OCI-LY1 (cell line): ENCODE results near the gene DLX3.

ENCODE experiments used
- H2AFZ ChIP-seq: fragments of 200-600 bp; sonication (generic), shearing (Covaris generic); 2 replicates; pipeline ENCODE4 v1.6.0; 2014; ENCODE audit warnings: antibody characterized with exemption, mild to moderate bottlenecking, low read length
- H3F3A ChIP-seq: fragments of 200-600 bp; sonication (generic), shearing (Covaris generic); 2 replicates; pipeline ENCODE4 v1.6.0; 2014; ENCODE audit warnings: mild to moderate bottlenecking, antibody characterized with exemption, low read length, moderate library complexity; ENCODE audit not compliant: insufficient read depth
- H3K27ac ChIP-seq: fragments of 200-600 bp; sonication (generic); 2 replicates; pipeline ENCODE4 v1.5.1; 2014; ENCODE audit warnings: low read length, mixed run types, mild to moderate bottlenecking, low read depth; ENCODE audit not compliant: poor library complexity, severe bottlenecking
- H3K27me3 ChIP-seq: fragments of 200-600 bp; sonication (generic); 2 replicates; pipeline ENCODE4 v1.6.0; 2014; ENCODE audit warnings: antibody characterized with exemption, mild to moderate bottlenecking, low read length, moderate library complexity; ENCODE audit not compliant: insufficient read depth
- H3K36me3 ChIP-seq: fragments of 200-600 bp; sonication (generic); 2 replicates; pipeline ENCODE4 v1.6.1; 2014; ENCODE audit warnings: mild to moderate bottlenecking, antibody characterized with exemption, low read length, moderate library complexity, mixed read lengths; ENCODE audit not compliant: insufficient read depth
- H3K4me1 ChIP-seq: fragments of 200-600 bp; sonication (generic); 2 replicates; pipeline ENCODE4 v1.5.1; 2014; ENCODE audit warnings: mild to moderate bottlenecking, low read length, moderate library complexity; ENCODE audit not compliant: insufficient read depth, severe bottlenecking
- H3K4me2 ChIP-seq: fragments of 200-600 bp; sonication (generic), shearing (Covaris generic); 2 replicates; pipeline ENCODE4 v1.6.1; 2014; ENCODE audit warnings: low read length
- H3K4me3 ChIP-seq: fragments of 200-600 bp; sonication (generic); 2 replicates; pipeline ENCODE4 v1.5.1; 2014; ENCODE audit warnings: low read length, low read depth, mild to moderate bottlenecking, mixed read lengths; ENCODE audit not compliant: poor library complexity, severe bottlenecking
- H3K79me2 ChIP-seq: fragments of 200-600 bp; shearing (Covaris generic); 2 replicates; pipeline ENCODE4 v1.6.1; 2016; ENCODE audit warnings: mixed run types, low read length, mixed read lengths; ENCODE audit not compliant: insufficient read depth
- H3K9ac ChIP-seq: fragments of 200-600 bp; sonication (generic), shearing (Covaris generic); 2 replicates; pipeline ENCODE4 v1.6.1; 2014; ENCODE audit warnings: mild to moderate bottlenecking, low read length, mixed read lengths
- H3K9me2 ChIP-seq: fragments of 200-600 bp; sonication (generic), shearing (Covaris generic); 2 replicates; pipeline ENCODE4 v1.6.1; 2014; ENCODE audit warnings: low read depth, mild to moderate bottlenecking, low read length, mixed read lengths
- H3K9me3 ChIP-seq: fragments of 200-600 bp; shearing (Covaris generic); 2 replicates; pipeline ENCODE4 v1.6.1; 2014; ENCODE audit warnings: low read length, mixed read lengths
- H4K20me1 ChIP-seq: fragments of 200-600 bp; sonication (generic), shearing (Covaris generic); 2 replicates; pipeline ENCODE4 v1.6.0; 2016; ENCODE audit warnings: mild to moderate bottlenecking, low read length; ENCODE audit not compliant: insufficient read depth
- CTCF ChIP-seq: fragments of 200-600 bp; sonication (generic), shearing (Covaris generic); IDR thresholded peaks from 2 replicates; pipeline ENCODE4 v1.5.1; 2017; ENCODE audit warnings: mild to moderate bottlenecking, antibody characterized with exemption, low read length, moderate library complexity, mixed read lengths
- EZH2 ChIP-seq: fragments of 200-600 bp; sonication (generic), shearing (Covaris generic); IDR thresholded peaks from 2 replicates; pipeline ENCODE4 v1.8.0; 2017; ENCODE audit warnings: borderline replicate concordance, mixed run types, mild to moderate bottlenecking, antibody characterized with exemption, low read length, moderate library complexity, mixed read lengths

The DLX3 gene

GRCh38 chr17:49941427-49941826 lies 53.6 kb downstream of the DLX3 start:
- H3K9me3 ChIP-seq, result no peaks in the 10 kb centered on the region
- H3K4me1 ChIP-seq, result no peaks in the 10 kb centered on the region

More at GRCh38 chr17:49941427-49941826, 53.6 kb downstream of the DLX3 start:
- no peak for TF ChIP-seq EZH2
- TF ChIP-seq CTCF, result no peak
- no peaks in the 10 kb centered on the region for H3K36me3 ChIP-seq
- H3K9ac ChIP-seq, result no peak overlapping the region
- no peak overlapping the region for H3K4me3 ChIP-seq
- no peak overlapping the region for H2AFZ ChIP-seq
- H3F3A ChIP-seq, result no peaks in the 10 kb centered on the region
- H3K9me2 ChIP-seq, result no peaks in the 10 kb centered on the region
- H3K27ac ChIP-seq, result no peak overlapping the region
- H3K79me2 ChIP-seq, result no peaks in the 10 kb centered on the region
- no peak overlapping the region for H3K4me2 ChIP-seq
- no peaks in the 10 kb centered on the region for H4K20me1 ChIP-seq
- H3K27me3 ChIP-seq, result peaks cover 2% of the 10 kb centered on the region; the same call in 1 of the 2 replicates
